Jurkat, Clone E6-1 (cell line): ENCODE results near the gene COMMD2.

Experiments
- DNase-seq: peaks from one replicate; pipeline ENCODE4 v3.0.0-alpha.2; 2011; ENCODE audit warnings: low read depth, low spot score
- H3K4me3 ChIP-seq: 2 replicates; pipeline ENCODE4 v1.5.1; 2011; ENCODE audit warnings: mild to moderate bottlenecking, low read length, control low read depth, moderate library complexity

COMMD2 gene

DNA sequence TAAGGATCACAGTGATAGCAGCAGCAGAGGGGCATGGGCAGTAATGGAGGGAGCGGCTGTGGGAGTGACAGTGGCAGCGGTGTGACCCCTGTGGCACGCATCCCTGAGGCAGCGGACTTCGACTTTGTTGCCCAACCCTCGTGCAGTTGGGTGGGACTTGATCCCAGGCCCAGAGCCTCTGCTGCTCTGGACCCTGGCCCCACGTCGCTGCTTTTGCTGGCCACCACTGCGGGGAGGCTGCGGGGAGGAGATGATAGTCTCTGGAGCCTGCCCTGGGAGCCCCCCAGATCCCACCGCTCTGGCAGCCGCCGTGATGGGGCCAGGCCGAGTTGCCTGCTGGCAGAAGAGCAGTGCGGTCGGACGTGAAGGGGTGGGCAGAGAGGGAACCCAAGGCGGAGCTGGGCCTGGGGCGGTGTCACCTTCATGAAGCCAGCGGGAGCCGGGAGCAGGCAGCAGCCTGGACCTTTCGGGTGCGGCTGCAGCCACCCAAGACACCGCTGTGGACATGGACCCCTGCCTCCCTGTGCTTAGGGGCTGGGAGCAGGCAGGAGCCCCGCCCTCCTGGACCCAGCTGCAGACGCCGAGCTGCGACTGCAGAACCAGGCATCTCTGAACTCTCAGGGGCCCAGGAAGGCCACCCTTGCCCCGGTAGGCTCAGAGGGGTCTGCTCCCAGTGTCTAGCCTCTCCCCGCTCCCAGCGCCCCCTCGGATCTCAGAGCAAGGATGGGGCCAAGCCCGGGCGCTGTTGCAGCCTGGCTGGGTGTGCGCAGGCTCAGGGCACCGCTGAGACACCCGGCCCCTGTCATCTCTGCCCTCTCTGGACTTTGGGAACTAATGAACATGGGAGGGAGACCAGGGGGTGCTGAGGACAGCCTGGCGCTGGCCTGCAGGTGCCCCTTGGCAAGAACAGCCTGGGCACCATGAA, 38.3 kb downstream of the COMMD2 start:
- H3K4me3 ChIP-seq = no peak overlapping the region
- DNase-seq = no peak

- H3K4me3 ChIP-seq = no peak overlapping the region
- no peak for DNase-seq
Observed at GRCh38 chr3:149706905-149707304, 45.4 kb downstream of the COMMD2 start.

GRCh38 chr3:149705416-149705815, 46.9 kb downstream of the COMMD2 start:
- no peak overlapping the region for H3K4me3 ChIP-seq
- DNase-seq = no peak

DNA sequence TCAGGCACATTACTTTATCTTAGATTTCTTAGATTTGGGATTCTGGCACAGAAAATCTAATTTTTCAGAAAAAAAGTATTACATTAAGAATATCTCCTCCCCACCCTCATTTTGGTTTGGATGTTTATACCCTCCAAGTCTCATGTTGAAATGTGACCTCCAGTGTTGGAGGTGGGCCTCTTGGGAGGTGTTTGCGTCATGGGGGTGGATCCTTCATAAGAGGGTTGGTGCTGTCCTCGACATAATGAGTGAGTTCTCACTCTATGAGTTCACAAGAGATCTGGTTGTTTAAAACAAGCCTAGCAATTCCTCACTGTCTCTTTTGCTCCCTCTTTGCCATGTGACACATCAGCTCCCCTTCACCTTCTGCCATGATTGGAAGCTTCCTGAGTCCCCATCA, 48.8 kb downstream of the COMMD2 start:
- no peak overlapping the region for H3K4me3 ChIP-seq
- no peak for DNase-seq

DNA sequence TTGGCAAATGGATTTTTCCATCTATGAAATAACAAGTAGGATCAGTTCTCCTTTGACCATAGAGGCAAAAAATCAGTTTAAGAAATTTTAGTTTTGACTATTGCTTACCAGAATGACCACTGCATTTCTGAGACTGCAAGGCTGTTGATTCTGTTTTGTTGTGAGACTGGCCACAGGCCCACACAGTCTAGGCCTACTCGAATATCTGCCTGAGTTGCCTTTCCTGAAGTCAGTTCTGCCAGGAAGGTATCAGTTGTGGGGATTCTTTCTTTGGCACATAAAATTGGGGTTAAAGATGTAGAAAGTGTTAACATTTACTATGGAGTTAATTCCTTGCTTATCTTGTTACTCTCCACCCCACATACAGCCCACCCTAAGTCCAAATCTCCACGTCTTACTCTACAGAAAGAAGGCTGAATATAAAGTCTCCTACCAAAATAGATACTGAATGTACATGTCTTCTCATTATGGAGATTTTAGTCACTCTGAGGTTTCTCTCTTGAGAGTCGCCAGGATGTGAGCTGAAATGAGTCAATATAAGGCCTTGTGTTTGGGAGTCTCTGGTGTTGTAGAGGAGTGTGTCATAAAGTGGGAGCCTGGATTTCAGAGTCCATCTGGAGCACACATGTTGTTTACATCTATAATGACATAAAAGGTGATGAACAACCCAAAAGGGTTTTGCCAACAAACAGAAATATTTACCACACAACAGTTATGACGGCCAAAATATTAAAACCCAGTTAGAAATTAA, 49.4 kb downstream of the COMMD2 start:
- DNase-seq = no peak
- no peak overlapping the region for H3K4me3 ChIP-seq

DNA sequence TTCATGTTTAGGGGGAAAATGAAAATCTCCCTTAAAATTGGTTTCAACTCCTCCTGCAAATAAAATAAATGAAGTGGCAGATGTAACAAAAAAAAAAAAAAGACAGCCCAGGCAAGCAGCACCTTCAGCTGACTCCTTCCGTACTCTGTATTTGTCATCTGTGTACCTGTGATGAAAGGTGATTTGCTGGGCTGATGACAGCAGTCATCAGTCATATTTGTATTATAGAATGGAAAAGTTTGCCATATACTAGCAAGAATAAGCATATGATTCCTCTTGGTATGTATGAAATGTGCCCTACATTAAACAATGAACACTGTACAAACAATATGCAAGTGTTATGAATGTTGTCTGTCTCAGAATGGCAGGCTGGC, 50.3 kb downstream of the COMMD2 start:
- no peak overlapping the region for H3K4me3 ChIP-seq
- DNase-seq = no peak

DNA sequence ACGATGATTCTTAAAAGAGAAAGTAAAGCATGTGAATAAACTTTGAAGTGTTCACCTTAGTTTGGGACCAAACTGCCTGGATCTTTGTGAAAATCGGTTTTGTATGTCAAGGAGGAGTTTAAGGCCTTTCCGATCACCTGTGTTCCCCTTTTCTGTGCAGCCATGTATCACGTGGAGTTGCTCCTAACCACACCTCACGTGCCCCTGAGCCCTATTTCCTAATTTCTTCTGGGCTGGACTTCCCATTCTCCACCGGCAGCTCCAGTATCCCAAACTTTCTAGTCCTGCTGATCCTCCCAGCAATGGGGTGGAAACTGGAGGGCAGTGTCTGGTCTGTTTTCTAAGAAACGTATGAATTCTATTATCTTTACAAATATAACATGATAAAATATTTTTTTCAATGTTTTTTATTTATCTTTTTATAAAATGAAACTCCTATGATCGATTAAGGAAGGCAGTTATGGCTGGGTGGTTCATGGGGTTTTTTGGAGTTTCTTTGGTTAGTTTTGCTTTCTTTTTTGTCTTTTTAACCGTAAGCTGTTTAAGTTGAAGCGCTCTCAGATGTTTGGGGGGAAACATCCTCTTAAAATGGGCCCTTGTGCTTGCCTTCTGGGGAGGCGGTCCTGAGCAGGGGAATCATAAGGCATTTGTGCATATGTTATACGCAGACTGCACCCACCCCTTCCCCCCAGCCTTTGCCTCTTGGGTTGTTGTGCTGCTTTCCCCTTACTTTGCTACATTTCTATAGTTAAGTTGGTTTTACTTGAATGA, 50.9 kb downstream of the COMMD2 start:
- no peak for DNase-seq
- no peak overlapping the region for H3K4me3 ChIP-seq
